SK-N-SH treated with all-trans-retinoic acid at 6 μM for 48 hours (cell line): Measurements from ENCODE around the gene GRIK2.

Source experiments
- CSDC2 ChIP-seq: fragments of 250-450 bp; sonication (Bioruptor Pico); IDR thresholded peaks from 2 replicates; pipeline ENCODE4 v1.5.0; 2020; ENCODE audit warnings: mild to moderate bottlenecking, moderate library complexity
- CSRNP3 ChIP-seq: fragments of 250-450 bp; sonication (Bioruptor Pico); IDR thresholded peaks from 2 replicates; pipeline ENCODE4 v1.5.1; 2021; ENCODE audit warnings: mild to moderate bottlenecking, moderate library complexity
- OSR1 ChIP-seq: fragments of 250-450 bp; sonication (Bioruptor Pico); IDR thresholded peaks from 2 replicates; pipeline ENCODE4 v1.8.0; 2022; ENCODE audit warnings: moderate library complexity, mild to moderate bottlenecking, inconsistent platforms
- PATZ1 ChIP-seq: fragments of 250-450 bp; sonication (Bioruptor Pico); IDR thresholded peaks from 2 replicates; pipeline ENCODE4 v1.8.0; 2020; ENCODE audit warnings: mild to moderate bottlenecking, moderate library complexity, borderline replicate concordance
- POU6F1 ChIP-seq: fragments of 250-450 bp; sonication (Bioruptor Pico); IDR thresholded peaks from 2 replicates; pipeline ENCODE4 v1.8.0; 2021; ENCODE audit warnings: low read depth, mild to moderate bottlenecking, moderate library complexity, borderline replicate concordance
- ZNF8 ChIP-seq: fragments of 450-650 bp; formaldehyde crosslinking; IDR thresholded peaks from 2 replicates; pipeline ENCODE4 v1.5.0; 2020; ENCODE audit warnings: mild to moderate bottlenecking, moderate library complexity

GRCh38 chr6:101614774-101615173 lies 221.3 kb downstream of the GRIK2 start:
- TF ChIP-seq ZNF8 (CRISPR knock-in tag) = no peak
- no peak; the same call in 1 of the 2 replicates for TF ChIP-seq CSRNP3 (CRISPR knock-in tag)
- peak; percentile 76; the same call in 1 of the 2 replicates for TF ChIP-seq PATZ1 (CRISPR knock-in tag)
- TF ChIP-seq CSDC2 = no peak
- TF ChIP-seq POU6F1 (CRISPR knock-in tag) = no peak
- TF ChIP-seq OSR1 = no peak
